Right ventricle myocardium superior (tissue), 1 donor: ENCODE data around the gene PXDN. TPM values are rescaled to one million over a fixed set of nuclear protein-coding genes. Genes with fewer than 3 reads are reported as not detected.
"Not testable (repeated sequence)": the region's sequence is repeated elsewhere in the genome, so short reads cannot be mapped to it uniquely, and the experiment has no call there.

Experiments
- ATAC-seq: fragments of 200-7000 bp; cut with Tn5 transposase; one replicate; pipeline ENCODE4 v1.9.1; 2020; ENCODE audit warnings: mild to moderate bottlenecking; ENCODE audit not compliant: poor library complexity
- DNase-seq: peaks from one replicate; pipeline ENCODE4 v3.0.0-alpha.2; 2020
- intact Hi-C: fragments of 100-400 bp; cut with DNase I; formaldehyde crosslinking; loops from one replicate; pipeline ENCODE4 v1.11.2; 2022
- total RNA-seq: library from RNA; stranded (reverse); fragmentation: NEBNext Ultra II Directional; extraction: Animal tissue kit (Norgen Biotek cat#: 25700); gene quantifications from one replicate; pipeline ENCODE4 v1.2.1, GENCODE V29; 2021
- donor health status: DM: no; HTN: yes; CAD: no; lungs with severe emphysema.

PXDN gene
- total RNA-seq, 1 donor from 2014 or later = 15.6 TPM

GRCh38 chr2:1700427-1700826, 43.9 kb downstream of the PXDN start:
- ATAC-seq, intact Hi-C loops, DNase-seq: not testable (repeated sequence)

DNA sequence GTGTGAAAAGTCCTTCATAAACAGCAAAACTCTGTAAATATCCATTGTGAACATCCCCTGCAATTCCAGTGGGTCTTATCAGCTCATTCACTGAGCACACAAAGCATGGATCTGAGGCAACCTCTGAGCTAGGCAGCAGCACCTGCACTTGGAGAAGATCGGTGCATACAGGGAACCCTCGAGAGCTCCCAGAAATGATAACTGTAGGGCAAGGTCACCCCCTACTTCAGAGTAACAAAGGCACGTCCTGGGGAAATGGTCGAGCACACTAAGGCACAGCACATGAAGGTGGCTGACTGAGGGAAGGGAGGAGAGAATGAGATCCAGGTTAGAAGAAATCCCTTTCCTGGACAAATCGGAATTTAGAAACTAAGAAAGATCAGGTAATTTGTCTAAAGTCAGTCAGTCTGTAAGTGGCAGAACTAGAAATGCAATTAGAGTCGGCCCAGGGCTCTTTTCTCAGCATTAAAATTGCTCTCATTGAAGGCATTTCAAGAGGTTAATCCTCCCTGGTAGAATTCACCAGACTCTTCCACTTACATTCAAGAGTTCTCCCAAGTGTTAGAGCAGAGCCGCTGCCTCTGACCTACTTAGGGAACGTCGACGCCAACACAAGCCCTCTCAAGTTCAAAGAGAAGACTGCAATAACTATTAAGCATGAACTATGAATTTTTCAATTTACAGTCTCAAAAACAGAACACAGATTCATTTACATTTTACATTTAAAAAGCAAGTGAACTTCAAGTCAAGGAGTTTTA, 45.9 kb downstream of the PXDN start:
- ATAC-seq = peak; percentile 73
- intact Hi-C loops = no loop called here
- DNase-seq = no peak

GRCh38 chr2:1697601-1698000, 46.7 kb downstream of the PXDN start:
- ATAC-seq (no peak), DNase-seq (no peak)
- intact Hi-C loops = no loop called here

DNA sequence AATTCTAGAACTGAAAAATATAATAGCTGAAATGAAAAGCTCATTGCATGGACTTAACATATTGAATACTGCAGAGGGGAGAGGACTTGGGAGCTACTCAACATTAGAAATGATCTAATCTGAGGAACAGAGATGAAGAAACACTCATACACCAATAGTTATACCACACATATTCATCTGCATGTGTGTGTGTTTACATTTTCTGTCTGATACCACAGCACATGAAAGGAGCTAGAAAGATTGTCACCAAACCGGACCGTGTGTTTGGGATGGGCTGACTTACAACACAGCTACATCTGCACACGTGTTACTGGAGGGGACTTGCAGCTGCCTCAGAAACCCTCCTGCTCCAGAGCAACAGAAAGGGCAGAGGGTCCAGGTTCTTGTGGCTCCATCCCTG, 47.8 kb downstream of the PXDN start:
- ATAC-seq (no peak), DNase-seq (no peak)
- intact Hi-C loops = no loop called here

DNA sequence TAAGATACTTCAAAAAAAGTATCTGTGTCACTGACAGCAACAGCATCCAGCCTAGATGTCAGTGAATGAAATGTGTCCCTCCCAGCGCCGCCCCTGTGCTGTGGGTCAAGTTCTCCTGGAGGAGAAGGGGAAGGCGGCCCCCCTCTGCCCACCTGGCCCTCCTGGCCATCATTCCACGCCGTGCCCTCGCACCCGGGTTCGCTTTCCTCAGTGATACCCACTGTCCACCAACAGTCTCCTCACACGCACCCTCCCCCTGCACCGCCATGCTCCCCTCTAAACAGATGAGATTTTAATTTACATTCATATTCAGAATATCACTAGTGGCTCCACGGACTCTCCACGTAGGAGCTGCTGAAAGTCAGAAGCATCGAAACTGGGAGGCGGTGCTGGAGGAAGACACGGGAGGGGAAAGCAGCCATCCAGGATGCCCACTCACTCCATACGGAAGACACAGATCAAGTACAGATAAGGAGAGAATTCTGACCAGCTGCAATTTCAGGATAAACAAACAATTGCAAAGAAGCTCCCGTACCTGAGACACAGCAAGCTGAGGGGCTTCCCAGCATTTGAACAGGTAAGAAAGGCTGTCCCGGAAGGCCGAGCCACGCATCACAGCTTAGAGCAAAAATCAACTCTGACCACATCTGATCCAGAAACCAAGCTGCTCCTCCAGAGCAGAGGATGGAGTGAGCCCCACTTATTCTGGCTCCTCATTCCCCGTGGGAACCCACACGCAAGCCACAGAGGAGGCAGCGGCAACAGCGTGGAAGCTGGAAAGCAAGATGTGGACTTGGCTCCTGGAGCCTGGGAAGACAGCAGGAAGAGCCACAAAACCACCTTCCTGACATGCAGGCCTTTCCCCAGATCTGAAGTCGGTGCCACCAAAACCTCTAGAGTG, 49.7 kb downstream of the PXDN start:
- no peak for ATAC-seq

DNA sequence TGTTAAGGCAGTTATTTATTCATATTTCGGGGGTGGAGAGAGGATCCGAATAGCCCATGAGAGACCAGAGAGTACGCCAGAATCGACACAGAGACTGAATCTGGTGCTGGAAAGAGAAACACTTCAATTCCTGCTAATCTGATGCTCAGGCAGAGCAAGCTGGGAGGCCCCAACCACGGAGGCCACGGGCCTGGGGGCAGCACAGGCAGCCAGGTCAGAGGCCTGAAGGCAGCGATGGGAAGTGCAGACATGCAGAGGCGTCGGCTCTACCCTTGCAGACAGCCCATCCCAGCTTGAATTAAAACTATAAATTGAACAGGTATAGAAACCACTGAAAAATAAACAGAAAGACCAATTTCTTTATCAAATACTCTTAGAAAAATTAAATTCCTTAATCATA, 50.6 kb downstream of the PXDN start:
- no peak for DNase-seq
- no peak for ATAC-seq
- intact Hi-C loops = no loop called here

More for the DNA sequence above, 49.7 kb downstream of the PXDN start:
- no peak for DNase-seq
- intact Hi-C loops = no loop called here

DNA sequence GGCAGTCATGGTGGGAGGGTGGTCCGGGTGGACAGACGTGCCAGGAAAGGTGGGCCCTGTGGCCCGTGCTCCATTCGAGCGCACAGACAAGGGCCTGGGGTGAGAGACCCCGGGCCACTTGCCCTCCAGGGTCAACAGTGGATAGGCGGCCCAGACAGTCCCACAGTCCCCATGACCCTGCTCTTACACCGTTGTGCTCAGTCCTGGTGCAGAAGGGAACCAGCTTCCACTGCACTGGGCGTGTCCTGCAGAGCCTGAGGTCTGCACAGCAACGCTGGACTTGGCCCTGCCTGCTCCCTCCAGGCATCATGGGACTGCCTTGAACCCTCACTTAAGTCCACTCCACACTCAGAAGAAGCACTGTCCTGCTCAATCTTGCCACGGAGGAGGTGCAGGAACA, 52.0 kb downstream of the PXDN start:
- ATAC-seq (no peak), DNase-seq (no peak)
- intact Hi-C loops = no loop called here

GRCh38 chr2:1691366-1691765, 52.9 kb downstream of the PXDN start:
- no peak for ATAC-seq
- DNase-seq = no peak
- intact Hi-C loops = no loop called here

DNA sequence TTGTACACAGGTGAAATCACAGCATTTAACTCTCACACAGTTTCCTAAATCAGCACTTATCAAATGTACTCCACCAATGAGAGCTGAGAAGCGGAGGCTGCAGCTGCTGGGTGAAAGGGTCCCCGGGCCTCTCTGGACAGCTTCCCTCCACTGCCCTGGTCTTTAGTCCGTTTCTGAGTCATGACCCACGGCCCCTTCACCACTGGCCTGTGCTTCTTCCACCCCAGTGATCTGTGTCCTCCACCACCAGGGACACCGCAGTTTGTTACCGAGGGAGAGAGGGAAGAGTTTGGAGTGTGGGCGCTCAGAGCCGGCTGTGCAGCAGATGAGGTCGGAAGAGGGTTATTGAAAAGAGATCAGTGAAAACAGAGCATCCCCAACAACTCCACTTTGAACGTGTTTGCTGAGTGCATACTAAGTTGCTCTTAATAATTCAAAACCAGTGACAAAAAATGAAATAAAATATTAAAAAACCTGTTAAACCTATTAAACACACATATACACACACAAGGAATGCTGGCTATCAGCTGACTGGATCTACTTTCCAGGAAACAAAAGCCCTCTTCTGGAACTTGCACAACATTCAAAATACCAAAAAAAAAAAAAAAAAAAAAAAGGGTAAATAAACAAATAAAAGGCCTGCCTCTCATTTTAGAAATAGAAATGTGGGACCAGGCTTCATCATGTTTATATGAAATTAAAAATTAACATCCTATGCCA, 54.1 kb downstream of the PXDN start:
- intact Hi-C loops = no loop called here
- ATAC-seq (no peak), DNase-seq (no peak)

- ATAC-seq (no peak), DNase-seq (no peak)
- intact Hi-C loops = no loop called here
These were observed 55.5 kb downstream of the PXDN start for GRCh38 chr2:1688859-1689258.

DNA sequence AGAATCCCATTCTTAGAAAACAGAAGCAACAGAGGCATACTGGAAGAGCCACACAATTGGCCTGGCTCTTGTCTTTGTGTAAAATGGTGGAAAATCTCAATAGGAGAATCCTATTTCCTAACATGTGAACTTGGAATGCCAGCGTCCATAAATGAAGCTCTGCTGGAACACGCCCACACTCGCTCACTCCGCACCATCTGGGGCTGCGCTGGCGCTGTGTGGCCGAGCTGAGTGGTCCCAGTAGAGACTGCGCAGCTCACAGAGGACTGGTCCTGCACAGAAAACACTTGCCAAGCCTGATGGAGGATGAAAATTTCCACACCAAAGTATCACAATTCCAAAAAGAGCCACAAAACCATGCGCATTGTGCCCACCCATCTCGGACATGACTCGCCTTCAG, 56.2 kb downstream of the PXDN start:
- intact Hi-C loops = no loop called here
- ATAC-seq = no peak
- DNase-seq = no peak

- intact Hi-C loops = no loop called here
- DNase-seq (no peak), ATAC-seq (no peak)
These were observed 57.1 kb downstream of the PXDN start for GRCh38 chr2:1687254-1687653.

DNA sequence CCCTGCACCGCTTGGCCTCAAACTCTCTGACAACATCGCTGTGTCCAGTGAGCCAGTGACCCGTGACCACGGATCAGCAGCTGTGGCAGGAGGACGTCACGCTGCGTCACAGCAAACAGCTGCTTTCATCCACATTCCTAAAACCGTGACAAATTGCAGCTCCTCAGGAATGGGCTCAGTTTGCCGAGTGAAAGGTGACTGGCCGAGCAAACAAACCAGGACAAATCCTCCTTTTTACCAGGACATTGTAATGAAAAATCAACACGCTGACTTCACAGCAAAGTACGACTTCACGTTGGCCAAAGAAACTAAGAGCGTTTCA, 57.6 kb downstream of the PXDN start:
- no peak for DNase-seq
- ATAC-seq = no peak
- intact Hi-C loops = no loop called here

DNA sequence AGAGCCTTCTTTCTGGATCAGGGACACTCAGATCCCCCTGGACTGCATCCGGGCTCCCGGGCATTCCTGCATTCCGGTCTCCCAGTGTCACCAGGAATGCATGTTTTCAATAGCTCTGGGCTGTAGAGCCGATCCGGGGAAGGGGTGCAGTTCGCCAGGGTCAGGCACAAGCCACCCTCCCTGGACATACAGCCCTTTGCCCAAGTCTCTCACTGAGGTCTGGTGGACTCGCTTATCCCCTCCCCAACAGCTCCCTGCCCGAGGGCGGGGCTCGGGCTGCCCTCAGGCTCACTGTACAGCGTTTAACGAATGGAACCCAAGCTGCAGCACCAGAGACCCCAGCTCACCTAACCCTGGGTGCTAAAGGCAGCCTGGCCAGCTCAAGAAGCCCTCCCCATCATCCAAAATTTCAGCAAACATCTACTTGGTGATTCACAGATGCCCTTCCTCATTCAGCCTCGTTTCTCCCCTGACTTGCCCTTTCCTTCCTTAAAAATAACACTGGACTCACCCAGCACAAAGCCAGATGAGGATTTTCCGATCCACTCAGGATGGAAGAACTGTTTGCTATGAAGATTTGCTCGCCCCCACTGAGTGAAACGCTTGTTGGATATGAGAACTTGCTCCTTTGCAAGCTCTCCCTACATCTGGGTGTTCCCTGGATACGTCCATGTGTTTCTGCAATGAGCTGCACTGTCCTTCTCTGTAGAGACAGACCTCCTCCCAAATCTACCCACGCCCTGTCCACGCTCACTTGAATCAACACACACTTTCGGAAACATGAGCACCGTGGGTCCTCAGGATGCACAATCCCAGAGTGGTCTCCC, 58.1 kb downstream of the PXDN start:
- ATAC-seq = no peak
- intact Hi-C loops = no loop called here
- DNase-seq = no peak

DNA sequence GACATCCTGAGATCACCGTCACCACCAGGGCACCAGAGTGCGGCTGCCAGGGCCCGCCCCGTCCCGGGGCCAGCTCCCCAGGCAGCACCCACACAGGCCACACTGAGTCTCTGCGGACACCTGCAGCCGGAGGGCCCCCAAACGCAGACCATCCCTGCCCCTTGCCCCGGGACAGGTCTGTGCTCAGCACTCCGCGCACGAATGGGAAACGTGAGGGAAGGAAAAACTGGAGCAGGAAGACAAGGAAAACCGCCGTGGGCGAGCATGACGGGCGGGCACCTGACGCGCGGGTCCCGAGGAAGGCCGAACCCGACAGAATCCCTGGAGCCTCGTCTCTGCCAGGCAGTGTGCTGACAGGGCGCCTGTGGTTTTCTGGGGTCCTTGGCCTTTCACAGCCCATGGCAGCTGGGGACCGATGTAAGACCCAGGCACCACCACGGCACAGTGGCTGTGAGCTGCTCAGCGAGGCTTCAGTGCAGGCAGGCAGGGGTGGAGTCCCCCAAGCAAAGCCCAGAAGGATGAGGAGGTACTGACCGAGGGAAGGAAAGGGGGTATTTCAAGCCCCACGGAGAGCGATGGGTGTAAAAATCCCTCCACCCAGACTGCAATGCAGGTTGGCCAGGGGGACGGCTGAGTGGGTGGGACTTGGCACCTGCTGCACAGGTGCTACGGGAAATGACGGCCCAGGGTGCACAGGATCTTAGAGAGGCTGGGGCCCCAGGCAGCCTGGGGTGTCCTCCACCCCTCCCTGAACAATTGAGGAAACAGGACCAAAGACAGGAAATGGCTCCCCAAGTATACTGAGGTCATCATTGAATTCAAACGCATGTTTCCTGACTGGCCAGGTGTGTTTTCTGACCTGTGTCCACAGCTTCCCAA, 59.0 kb downstream of the PXDN start:
- no peak for DNase-seq
- ATAC-seq = no peak
- intact Hi-C loops = no loop called here

GRCh38 chr2:1683297-1683696, 61.0 kb downstream of the PXDN start:
- ATAC-seq (no peak), DNase-seq (no peak)
- intact Hi-C loops = no loop called here

DNA sequence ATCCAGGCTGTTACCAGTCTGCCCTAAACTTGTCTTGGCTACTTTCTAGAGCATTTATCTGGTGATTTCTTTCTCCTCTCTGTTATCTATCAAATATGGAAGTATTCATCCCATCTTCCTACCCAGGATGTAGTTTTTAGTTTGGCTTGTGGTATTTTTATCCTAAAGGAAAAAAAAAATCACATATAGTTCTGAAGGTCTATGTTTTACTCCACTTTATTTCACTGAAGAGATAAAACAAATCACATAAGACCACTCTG, 62.2 kb downstream of the PXDN start:
- intact Hi-C loops = no loop called here
- no peak for ATAC-seq

More for the DNA sequence above, 62.2 kb downstream of the PXDN start:
- no peak for DNase-seq
